GM12864 (cell line): ENCODE measurements around the gene KSR1.
A peak's percentile ranks its signal among the peaks of the same experiment; 100 is the strongest.

ENCODE experiments used
- DNase-seq: peaks from one replicate; pipeline ENCODE4 v3.0.0-alpha.2; 2011; ENCODE audit warnings: low read depth
- H3K4me3 ChIP-seq: 2 replicates; pipeline ENCODE4 v1.5.1; 2011; ENCODE audit warnings: mild to moderate bottlenecking, low read depth, low read length, control low read depth
- CTCF ChIP-seq: IDR thresholded peaks from 2 replicates; pipeline ENCODE4 v1.5.1; 2011; ENCODE audit warnings: low read depth, mild to moderate bottlenecking, moderate library complexity, low read length, control low read depth, inconsistent platforms; ENCODE audit errors: missing control alignments

Gene KSR1

GRCh38 chr17:27490391-27490790 lies 34.1 kb downstream of the KSR1 start:
- TF ChIP-seq CTCF: no peak
- no peak overlapping the region for H3K4me3 ChIP-seq

GRCh38 chr17:27491713-27492190 lies 35.5 kb downstream of the KSR1 start:
- H3K4me3 ChIP-seq: no peak overlapping the region
- TF ChIP-seq CTCF: no peak
- no peak for DNase-seq

More at GRCh38 chr17:27490391-27490790, 34.1 kb downstream of the KSR1 start:
- DNase-seq: no peak

GRCh38 chr17:27492470-27492869 lies 36.2 kb downstream of the KSR1 start:
- H3K4me3 ChIP-seq: no peak overlapping the region
- DNase-seq: no peak
- TF ChIP-seq CTCF: no peak

- no peak overlapping the region for H3K4me3 ChIP-seq
- TF ChIP-seq CTCF: no peak
- DNase-seq: no peak
These were observed 36.8 kb downstream of the KSR1 start for GRCh38 chr17:27493088-27493487.

- no peak for TF ChIP-seq CTCF
- no peak for DNase-seq
- H3K4me3 ChIP-seq: no peak overlapping the region
These were observed 38.2 kb downstream of the KSR1 start for GRCh38 chr17:27494192-27495091.

- DNase-seq: no peak
- TF ChIP-seq CTCF: no peak
- H3K4me3 ChIP-seq: no peak overlapping the region
These were observed 39.2 kb downstream of the KSR1 start for GRCh38 chr17:27495460-27495859.

GRCh38 chr17:27496005-27496404 lies 39.8 kb downstream of the KSR1 start:
- no peak for TF ChIP-seq CTCF
- peak overlapping the region; percentile 36; the same call in 1 of the 2 replicates for H3K4me3 ChIP-seq

More at GRCh38 chr17:27496005-27496404, 39.8 kb downstream of the KSR1 start:
- DNase-seq: no peak
